Fibroblast of skin of left biceps (primary cell): ENCODE results near the gene SNX12.
"Not testable (repeated sequence)": the region's sequence is repeated elsewhere in the genome, so short reads cannot be mapped to it uniquely, and the experiment has no call there.

Experiments
- DNase-seq, 2 experiments: peaks; one replicate each; pipeline ENCODE4 v3.0.0-alpha.2; 2013; ENCODE audit warnings: low read depth in 2 of 2

The SNX12 gene

GRCh38 chrX:71091263-71091662 lies 23.1 kb upstream of the SNX12 start:
- DNase-seq = no peak

- no peak for DNase-seq
Measured at GRCh38 chrX:71085900-71086299, 17.8 kb upstream of the SNX12 start.

- DNase-seq = no peak
Measured at GRCh38 chrX:71082822-71083221, 14.7 kb upstream of the SNX12 start.

- DNase-seq = no peak
Measured at GRCh38 chrX:71082124-71082647, 14.1 kb upstream of the SNX12 start.

- no peak for DNase-seq
Measured at GRCh38 chrX:71081330-71082123, 13.4 kb upstream of the SNX12 start.

- no peak for DNase-seq
Measured at GRCh38 chrX:71070531-71070930, 2.4 kb upstream of the SNX12 start.

- DNase-seq = no peak
Measured at GRCh38 chrX:71067712-71068043, 456 bp downstream of the SNX12 start.

GRCh38 chrX:71067089-71067488 lies 1.0 kb downstream of the SNX12 start:
- DNase-seq = no peak

GRCh38 chrX:71060127-71060526 lies 8.0 kb downstream of the SNX12 start:
- DNase-seq = no peak

- DNase-seq = no peak
Measured at GRCh38 chrX:71057848-71058530, 10.1 kb downstream of the SNX12 start.

- no peak for DNase-seq
Measured at GRCh38 chrX:71056867-71057266, 11.3 kb downstream of the SNX12 start.

GRCh38 chrX:71053217-71053621 lies 14.9 kb downstream of the SNX12 start:
- DNase-seq = no peak

GRCh38 chrX:71052721-71053120 lies 15.4 kb downstream of the SNX12 start:
- DNase-seq = no peak

- DNase-seq = not testable (repeated sequence)
Measured at GRCh38 chrX:71047891-71048290, 20.2 kb downstream of the SNX12 start.

- no peak for DNase-seq
Measured at GRCh38 chrX:71017396-71017939, 50.7 kb downstream of the SNX12 start.
